GM18498 (cell line): ENCODE measurements around the gene CDH15.

Experiments
- ATAC-seq: cut with Tn5 transposase; IDR thresholded peaks from one replicate; pipeline ENCODE4 v1.9.1; 2021; ENCODE audit warnings: mild to moderate bottlenecking, moderate library complexity; ENCODE audit not compliant: unreplicated experiment

CDH15 gene

GRCh38 chr16:89197633-89198416, 26.3 kb downstream of the CDH15 start:
- ATAC-seq = no peak

- no peak for ATAC-seq
Measured at GRCh38 chr16:89198417-89199240, 27.1 kb downstream of the CDH15 start.

- ATAC-seq = no peak
Measured at GRCh38 chr16:89199241-89200123, 27.9 kb downstream of the CDH15 start.

GRCh38 chr16:89200124-89200849, 28.7 kb downstream of the CDH15 start, which contains the start of gene SLC22A31:
SLC22A31 (minus strand) TSS chr16:89200537; CDS start chr16:89200501, 36 bp downstream.
- no peak for ATAC-seq

DNA sequence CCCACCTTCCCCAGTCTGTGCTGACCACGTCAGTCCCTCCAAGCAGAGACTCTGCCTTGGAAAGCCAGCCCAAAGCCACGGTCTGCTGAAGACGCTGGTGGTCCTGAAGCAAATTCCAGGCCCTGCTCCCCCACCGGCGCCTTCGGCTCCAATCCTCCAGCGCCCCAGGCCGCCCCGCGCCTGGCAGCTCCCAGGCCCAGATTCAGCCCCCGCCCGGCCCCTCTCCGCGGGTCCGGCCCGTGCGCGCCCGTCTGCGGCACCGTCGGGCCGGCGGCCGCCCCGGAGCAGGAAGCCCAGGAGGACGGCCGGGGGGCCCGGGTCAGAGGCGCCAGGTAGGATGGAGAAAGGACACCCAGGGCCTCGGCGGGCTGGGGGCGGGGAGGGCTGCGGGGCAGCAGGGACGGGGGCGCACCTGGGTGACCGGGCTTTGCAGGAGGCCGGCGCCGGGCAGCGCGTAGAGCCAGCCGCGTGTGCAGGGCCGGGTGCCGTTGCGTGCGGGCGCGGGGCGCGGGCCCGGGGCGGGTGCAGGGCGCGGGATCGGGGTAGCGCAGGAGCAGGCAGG, 29.4 kb downstream of the CDH15 start:
- no peak for ATAC-seq

- no peak for ATAC-seq
Measured at GRCh38 chr16:89201439-89202377, 30.2 kb downstream of the CDH15 start.

DNA sequence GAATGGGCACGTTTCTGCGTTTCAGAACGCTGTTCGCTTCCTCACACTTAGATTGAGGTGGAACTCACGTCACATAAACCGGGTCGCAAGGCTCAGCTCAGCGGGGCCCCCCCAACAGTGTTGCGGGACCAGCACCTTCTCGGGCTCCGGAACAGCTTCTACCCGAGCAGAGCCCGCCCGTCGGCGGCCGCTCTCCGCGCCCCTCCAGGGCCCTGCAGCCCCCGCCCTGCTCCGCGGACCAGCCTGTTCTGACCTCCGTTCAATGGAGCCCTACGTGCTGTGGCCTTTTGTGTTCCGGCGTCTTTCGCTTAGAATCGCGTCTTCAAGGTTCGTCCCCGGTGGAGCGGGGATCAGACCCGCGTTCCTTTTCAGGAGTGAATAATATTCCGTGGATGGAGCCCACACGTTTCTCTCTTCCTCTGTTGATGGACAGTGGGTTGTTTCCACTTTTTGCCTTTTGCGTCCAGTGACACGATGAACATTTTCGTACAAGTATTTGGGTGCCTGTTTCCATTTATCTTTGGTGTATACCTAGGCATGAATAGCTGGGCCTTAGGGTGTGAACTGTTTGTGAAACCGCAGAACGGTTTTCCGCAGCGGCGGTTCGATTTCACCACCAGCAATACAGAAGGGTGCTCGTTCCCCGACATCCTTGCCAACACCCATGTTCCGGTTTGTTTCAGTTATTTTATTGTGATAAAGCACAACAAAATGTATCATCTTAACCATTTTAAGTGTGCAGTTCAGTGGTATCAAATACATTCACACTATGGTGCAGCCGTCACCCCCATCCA, 31.1 kb downstream of the CDH15 start:
- ATAC-seq = no peak

GRCh38 chr16:89207993-89208392, 36.4 kb downstream of the CDH15 start:
- ATAC-seq = no peak

GRCh38 chr16:89209522-89210044, 38.0 kb downstream of the CDH15 start:
- no peak for ATAC-seq

- no peak for ATAC-seq
Measured at GRCh38 chr16:89210165-89210903, 38.8 kb downstream of the CDH15 start.

- no peak for ATAC-seq
Measured at GRCh38 chr16:89210904-89211515, 39.5 kb downstream of the CDH15 start.

GRCh38 chr16:89216315-89217137, 45.0 kb downstream of the CDH15 start:
- peak; percentile 43 for ATAC-seq

- ATAC-seq = no peak
Measured at GRCh38 chr16:89217138-89217387, 45.5 kb downstream of the CDH15 start.

GRCh38 chr16:89217388-89218191, 46.0 kb downstream of the CDH15 start, which contains the start of gene ZNF778:
ZNF778 (plus strand) TSS chr16:89217703; CDS start chr16:89221128, 3,425 bp downstream.
- ATAC-seq = peak; percentile 74

- ATAC-seq = no peak
Measured at GRCh38 chr16:89219365-89219764, 47.8 kb downstream of the CDH15 start.
